Measurements from ENCODE around the gene SPRYD4.

The SPRYD4 gene

DNA sequence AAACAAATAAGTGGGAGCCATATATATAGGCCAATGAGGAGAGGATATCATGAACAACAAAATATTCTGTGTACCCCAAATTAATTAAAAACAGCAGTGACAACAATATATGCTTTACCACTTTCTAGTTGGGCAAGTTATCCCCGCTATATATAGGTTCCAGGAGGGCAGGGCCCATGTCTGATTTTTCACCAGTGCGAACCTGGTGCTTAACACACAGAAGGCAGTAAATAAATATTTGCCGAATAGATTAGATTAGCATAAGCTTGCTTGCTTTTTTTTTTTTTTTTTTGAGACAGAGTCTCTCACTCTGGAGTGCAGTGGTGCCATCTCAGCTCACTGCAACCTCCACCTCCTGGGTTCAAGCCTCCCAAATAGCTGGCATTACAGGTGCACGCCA lies 10.6 kb upstream of the SPRYD4 start:
- H3K4me3 ChIP-seq (ENCODE audit: insufficient read length, low read depth) = no peak overlapping the region
- no peaks in the 10 kb centered on the region for H3K9me3 ChIP-seq (ENCODE audit: insufficient read depth, low read length)
- H3K36me3 ChIP-seq (ENCODE audit: insufficient read depth, insufficient read length, low read length) = no peaks in the 10 kb centered on the region
- no peak overlapping the region for H3K9ac ChIP-seq (ENCODE audit: insufficient read length, low read depth)
- H3K4me1 ChIP-seq (ENCODE audit: insufficient read depth, insufficient read length) = no peaks in the 10 kb centered on the region
- no peak for DNase-seq (ENCODE audit: low read depth, low spot score)
- H3K27me3 ChIP-seq (ENCODE audit: insufficient read depth, insufficient read length) = no peaks in the 10 kb centered on the region
- TF ChIP-seq YY1 (IDR thresholded peaks at IDR 0.05; ENCODE audit: insufficient read depth, insufficient read length) (no peak), SUZ12 (IDR thresholded peaks at IDR 0.05; ENCODE audit: extremely low read depth, insufficient read depth, insufficient read length) (no peak), ZNF274 (IDR thresholded peaks at IDR 0.05; ENCODE audit: low read depth, low read length) (no peak)

DNA sequence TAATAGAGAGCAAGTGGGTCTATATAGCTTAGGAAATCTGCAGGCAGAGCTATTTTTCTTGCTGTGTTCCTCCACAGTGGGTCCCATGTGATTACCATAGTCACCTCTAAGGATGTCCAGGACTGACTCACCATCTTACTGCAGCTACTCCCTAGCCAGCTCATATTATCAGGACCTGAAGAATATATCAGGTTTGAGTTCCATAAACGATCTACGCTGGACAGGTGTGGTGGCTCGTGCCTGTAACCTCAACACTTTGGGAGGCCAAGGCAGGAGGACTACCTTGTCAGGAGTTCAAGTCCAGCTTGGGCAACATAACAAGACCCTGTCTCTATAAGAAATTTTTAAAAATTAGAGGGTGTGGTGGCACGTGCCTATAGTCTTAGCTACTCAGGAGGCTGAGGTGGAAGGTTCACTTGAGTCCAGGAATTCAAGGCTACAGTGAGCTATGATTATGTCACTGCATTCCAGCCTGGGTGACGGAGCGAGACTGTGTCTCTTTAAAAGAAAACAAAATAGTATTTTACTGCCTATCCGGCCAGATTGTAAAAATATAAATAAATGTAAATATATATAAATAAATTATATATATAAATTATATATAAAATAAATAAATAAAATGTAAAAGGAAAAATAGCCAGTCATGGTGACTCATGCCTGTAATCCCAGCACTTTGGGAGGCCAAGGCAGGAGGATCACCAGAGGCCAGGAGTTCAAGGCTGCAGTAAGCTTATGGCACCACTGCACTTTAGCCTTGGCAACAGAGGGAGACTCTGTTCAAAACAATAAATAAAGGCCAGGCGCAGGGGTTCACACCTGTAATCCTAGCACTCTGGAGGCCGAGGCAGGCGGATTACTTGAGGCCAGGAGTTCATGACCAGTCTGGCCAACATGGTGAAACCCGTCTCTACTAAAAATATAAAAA lies 6.9 kb upstream of the SPRYD4 start:
- Histone ChIP-seq H3K9ac (ENCODE audit: insufficient read length, low read depth) (no peak overlapping the region), H3K9me3 (ENCODE audit: insufficient read depth, low read length) (no peaks in the 10 kb centered on the region), H3K27me3 (ENCODE audit: insufficient read depth, insufficient read length) (no peaks in the 10 kb centered on the region), H3K4me3 (ENCODE audit: insufficient read length, low read depth) (no peak overlapping the region), H3K36me3 (ENCODE audit: insufficient read depth, insufficient read length, low read length) (no peaks in the 10 kb centered on the region), H3K4me1 (ENCODE audit: insufficient read depth, insufficient read length) (no peaks in the 10 kb centered on the region)
- DNase-seq (ENCODE audit: low read depth, low spot score) = no peak
- no peak for TF ChIP-seq YY1 (IDR thresholded peaks at IDR 0.05; ENCODE audit: insufficient read depth, insufficient read length)
- no peak for TF ChIP-seq ZNF274 (IDR thresholded peaks at IDR 0.05; ENCODE audit: low read depth, low read length)
- TF ChIP-seq SUZ12 (IDR thresholded peaks at IDR 0.05; ENCODE audit: extremely low read depth, insufficient read depth, insufficient read length) = no peak

DNA sequence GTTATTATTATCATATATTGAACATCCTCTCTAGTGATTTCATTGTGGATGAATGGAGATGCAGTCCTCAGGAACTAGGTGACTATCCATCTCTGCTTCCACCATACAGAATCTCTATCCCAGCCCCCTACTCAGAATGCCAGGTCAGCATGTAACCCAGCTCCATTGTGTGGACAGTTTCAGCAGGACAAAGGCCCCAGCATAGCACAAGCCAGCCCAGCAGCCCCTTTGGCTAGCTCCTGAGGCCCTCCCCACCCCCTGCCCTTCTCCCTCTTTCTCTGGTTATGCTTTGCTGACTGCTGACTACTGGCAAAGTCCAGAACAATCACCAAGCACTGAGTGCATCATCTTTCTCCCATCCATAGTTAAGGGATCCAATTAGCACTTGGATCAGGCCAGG lies 5.8 kb upstream of the SPRYD4 start:
- Histone ChIP-seq H3K9ac (ENCODE audit: insufficient read length, low read depth) (peak overlapping the region; percentile 17), H3K4me1 (ENCODE audit: insufficient read depth, insufficient read length) (no peaks in the 10 kb centered on the region), H3K4me3 (ENCODE audit: insufficient read length, low read depth) (no peak overlapping the region)

DNA sequence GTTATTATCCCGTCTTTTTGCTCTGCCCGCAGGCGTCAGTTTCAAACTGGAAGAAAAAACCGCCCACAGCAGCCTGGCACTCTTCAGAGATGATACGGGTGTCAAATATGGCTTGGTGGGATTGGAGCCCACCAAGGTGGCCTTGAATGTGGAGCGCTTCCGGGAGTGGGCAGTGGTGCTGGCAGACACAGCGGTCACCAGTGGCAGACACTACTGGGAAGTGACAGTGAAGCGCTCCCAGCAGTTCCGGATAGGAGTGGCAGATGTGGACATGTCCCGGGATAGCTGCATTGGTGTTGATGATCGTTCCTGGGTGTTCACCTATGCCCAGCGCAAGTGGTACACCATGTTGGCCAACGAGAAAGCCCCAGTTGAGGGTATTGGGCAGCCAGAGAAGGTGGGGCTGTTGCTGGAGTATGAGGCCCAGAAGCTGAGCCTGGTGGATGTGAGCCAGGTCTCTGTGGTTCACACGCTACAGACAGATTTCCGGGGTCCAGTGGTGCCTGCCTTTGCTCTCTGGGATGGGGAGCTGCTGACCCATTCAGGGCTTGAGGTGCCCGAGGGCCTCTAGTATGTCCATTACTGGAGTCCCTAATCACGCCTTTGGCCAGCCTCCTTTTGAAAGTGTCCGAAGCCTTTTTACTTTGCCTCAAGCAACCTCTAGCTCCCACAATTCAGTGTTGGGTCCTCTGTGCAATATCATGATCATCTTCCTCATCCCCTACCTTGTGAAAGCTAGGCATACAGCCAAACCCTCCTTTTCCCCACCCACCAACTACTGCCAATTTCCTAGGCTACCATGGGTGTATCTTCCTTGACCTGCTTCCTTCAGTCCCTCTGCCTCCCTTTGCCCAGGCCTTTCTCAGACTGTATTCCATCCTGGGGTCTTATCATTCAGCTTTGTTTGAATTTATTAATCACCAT lies 891 bp downstream of the SPRYD4 start:
- Histone ChIP-seq H3K9ac (ENCODE audit: insufficient read length, low read depth) (peak overlapping the region; percentile 89), H3K9me3 (ENCODE audit: insufficient read depth, low read length) (no peaks in the 10 kb centered on the region), H3K27me3 (ENCODE audit: insufficient read depth, insufficient read length) (no peaks in the 10 kb centered on the region), H3K4me3 (ENCODE audit: insufficient read length, low read depth) (peak overlapping the region; percentile 82), H3K4me1 (ENCODE audit: insufficient read depth, insufficient read length) (no peaks in the 10 kb centered on the region), H3K36me3 (ENCODE audit: insufficient read depth, insufficient read length, low read length) (peaks cover 44% of the 10 kb centered on the region)
- TF ChIP-seq ZNF274 (IDR thresholded peaks at IDR 0.05; ENCODE audit: low read depth, low read length) (no peak), SUZ12 (IDR thresholded peaks at IDR 0.05; ENCODE audit: extremely low read depth, insufficient read depth, insufficient read length) (no peak), YY1 (IDR thresholded peaks at IDR 0.05; ENCODE audit: insufficient read depth, insufficient read length) (no peak)
- DNase-seq (ENCODE audit: low read depth, low spot score) = no peak

More for the DNA sequence above, 5.8 kb upstream of the SPRYD4 start:
- Histone ChIP-seq H3K27me3 (ENCODE audit: insufficient read depth, insufficient read length) (no peaks in the 10 kb centered on the region), H3K9me3 (ENCODE audit: insufficient read depth, low read length) (no peaks in the 10 kb centered on the region), H3K36me3 (ENCODE audit: insufficient read depth, insufficient read length, low read length) (no peaks in the 10 kb centered on the region)
- peak; percentile 62 for DNase-seq (ENCODE audit: low read depth, low spot score)
- TF ChIP-seq YY1 (IDR thresholded peaks at IDR 0.05; ENCODE audit: insufficient read depth, insufficient read length) = no peak
- TF ChIP-seq ZNF274 (IDR thresholded peaks at IDR 0.05; ENCODE audit: low read depth, low read length) = no peak
- TF ChIP-seq SUZ12 (IDR thresholded peaks at IDR 0.05; ENCODE audit: extremely low read depth, insufficient read depth, insufficient read length) = no peak

DNA sequence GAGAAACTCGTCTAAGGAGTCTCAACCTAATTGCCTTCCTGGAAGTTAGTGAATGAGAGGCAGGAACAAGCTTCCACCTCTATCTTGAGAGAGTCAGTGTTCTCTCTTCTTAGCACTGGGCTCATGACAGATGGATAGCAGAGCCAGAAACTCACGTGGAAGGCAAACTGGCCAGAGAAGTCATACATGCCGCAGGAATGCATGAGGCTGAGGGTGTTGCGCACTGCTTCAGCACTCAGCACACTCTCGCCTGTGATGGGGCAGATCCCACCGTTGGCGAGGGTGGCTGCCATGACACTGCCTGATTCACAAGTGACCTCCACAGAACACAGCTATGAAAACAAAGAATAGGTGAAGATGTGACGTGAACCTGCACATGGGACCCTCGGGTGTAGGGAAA lies 6.0 kb downstream of the SPRYD4 start:
- TF ChIP-seq YY1 (IDR thresholded peaks at IDR 0.05; ENCODE audit: insufficient read depth, insufficient read length) (no peak), ZNF274 (IDR thresholded peaks at IDR 0.05; ENCODE audit: low read depth, low read length) (no peak), SUZ12 (IDR thresholded peaks at IDR 0.05; ENCODE audit: extremely low read depth, insufficient read depth, insufficient read length) (no peak)
- Histone ChIP-seq H3K4me1 (ENCODE audit: insufficient read depth, insufficient read length) (peaks cover 2% of the 10 kb centered on the region), H3K9ac (ENCODE audit: insufficient read length, low read depth) (no peak overlapping the region), H3K27me3 (ENCODE audit: insufficient read depth, insufficient read length) (no peaks in the 10 kb centered on the region), H3K9me3 (ENCODE audit: insufficient read depth, low read length) (no peaks in the 10 kb centered on the region), H3K36me3 (ENCODE audit: insufficient read depth, insufficient read length, low read length) (peaks cover 40% of the 10 kb centered on the region), H3K4me3 (ENCODE audit: insufficient read length, low read depth) (no peak overlapping the region)
- DNase-seq (ENCODE audit: low read depth, low spot score) = no peak

DNA sequence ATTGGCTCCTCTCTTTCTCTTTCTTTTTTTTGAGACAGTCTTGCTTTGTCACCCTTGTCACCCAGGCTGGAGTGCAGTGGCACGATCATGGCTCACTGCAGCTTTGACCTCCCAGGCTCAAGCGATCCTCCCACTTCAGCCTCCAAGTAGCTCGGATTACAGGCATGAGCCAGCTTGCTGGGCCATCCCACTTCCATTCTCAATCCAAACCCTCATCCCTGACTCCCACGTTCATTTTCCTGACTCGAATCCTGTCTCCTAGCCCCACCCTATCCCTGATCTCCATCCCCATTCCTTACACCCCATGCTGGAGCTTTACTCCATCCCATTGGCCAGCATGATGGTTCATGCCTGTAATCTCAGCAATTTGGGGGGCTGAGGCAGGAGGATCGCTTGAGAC lies 7.8 kb downstream of the SPRYD4 start:
- H3K36me3 ChIP-seq (ENCODE audit: insufficient read depth, insufficient read length, low read length) = peaks cover 23% of the 10 kb centered on the region
- peaks cover 2% of the 10 kb centered on the region for H3K4me1 ChIP-seq (ENCODE audit: insufficient read depth, insufficient read length)
- no peak for TF ChIP-seq ZNF274 (IDR thresholded peaks at IDR 0.05; ENCODE audit: low read depth, low read length)
- TF ChIP-seq SUZ12 (IDR thresholded peaks at IDR 0.05; ENCODE audit: extremely low read depth, insufficient read depth, insufficient read length) = no peak
- TF ChIP-seq YY1 (IDR thresholded peaks at IDR 0.05; ENCODE audit: insufficient read depth, insufficient read length) = no peak
- no peaks in the 10 kb centered on the region for H3K27me3 ChIP-seq (ENCODE audit: insufficient read depth, insufficient read length)
- H3K9ac ChIP-seq (ENCODE audit: insufficient read length, low read depth) = no peak overlapping the region
- no peak for DNase-seq (ENCODE audit: low read depth, low spot score)
- no peak overlapping the region for H3K4me3 ChIP-seq (ENCODE audit: insufficient read length, low read depth)
- no peaks in the 10 kb centered on the region for H3K9me3 ChIP-seq (ENCODE audit: insufficient read depth, low read length)

Data from NT2/D1 (cell line).